OCI-LY7 (cell line): ENCODE measurements around the gene TSPAN5. TPM values are rescaled to one million over a fixed set of nuclear protein-coding genes. Genes with fewer than 3 reads are reported as not detected.

Experiments
- BruUV-seq: library from RNA; stranded (reverse); fragments of 400-500 nt; replicated peaks from 2 replicates; lab custom pipeline; 2021; lab: Mats Ljungman, UMichigan
- CTCF ChIA-PET: fragments of 300-600 bp; sonication (Branson Sonifier 250); formaldehyde crosslinking; loops from one replicate; lab custom pipeline; 2022; ENCODE audit warnings: antibody characterized with exemption; ENCODE audit not compliant: unreplicated experiment; lab: Charles Lee
- POLR2A ChIA-PET: fragments of 300-600 bp; sonication (Branson Sonifier 250); formaldehyde crosslinking; loops from one replicate; lab custom pipeline; 2022; ENCODE audit warnings: antibody characterized with exemption; lab: Charles Lee
- DNase-seq: peaks from one replicate; pipeline ENCODE4 v3.0.0-alpha.2; 2015; ENCODE audit warnings: low spot score
- H2AFZ ChIP-seq: fragments of 200-600 bp; sonication (generic), shearing (Covaris generic); 2 replicates; pipeline ENCODE4 v1.6.1; 2014; ENCODE audit warnings: mild to moderate bottlenecking, antibody characterized with exemption, low read length, moderate library complexity
- H3K27ac ChIP-seq: fragments of 200-600 bp; sonication (generic); 2 replicates; pipeline ENCODE4 v1.5.1; 2014; ENCODE audit warnings: mixed run types, low read depth, mild to moderate bottlenecking, moderate library complexity, low read length, inconsistent platforms; ENCODE audit not compliant: poor library complexity, severe bottlenecking
- H3K36me3 ChIP-seq: fragments of 200-600 bp; sonication (generic); 2 replicates; pipeline ENCODE4 v1.6.1; 2014; ENCODE audit warnings: mild to moderate bottlenecking, antibody characterized with exemption, low read length, moderate library complexity, mixed read lengths; ENCODE audit not compliant: insufficient read depth
- H3K4me1 ChIP-seq: fragments of 200-600 bp; sonication (generic); 2 replicates; pipeline ENCODE4 v1.5.1; 2014; ENCODE audit warnings: mild to moderate bottlenecking, low read length; ENCODE audit not compliant: insufficient read depth, poor library complexity, severe bottlenecking
- H3K4me2 ChIP-seq: fragments of 200-600 bp; sonication (generic); 2 replicates; pipeline ENCODE4 v1.6.1; 2014; ENCODE audit warnings: mild to moderate bottlenecking, low read length
- H3K4me3 ChIP-seq: fragments of 200-600 bp; sonication (generic); 2 replicates; pipeline ENCODE4 v1.5.1; 2014; ENCODE audit warnings: mild to moderate bottlenecking, low read depth, low read length; ENCODE audit not compliant: poor library complexity, severe bottlenecking
- H3K79me2 ChIP-seq: fragments of 200-600 bp; sonication (generic); 2 replicates; pipeline ENCODE4 v1.6.1; 2016; ENCODE audit warnings: low read depth, mild to moderate bottlenecking, low read length, moderate library complexity, mixed read lengths; ENCODE audit not compliant: insufficient read depth
- H3K9me2 ChIP-seq: fragments of 200-600 bp; sonication (generic); 2 replicates; pipeline ENCODE4 v1.6.1; 2016; ENCODE audit warnings: mild to moderate bottlenecking, low read length, mixed read lengths; ENCODE audit not compliant: insufficient read depth
- H3K9me3 ChIP-seq: fragments of 200-600 bp; sonication (generic); 2 replicates; pipeline ENCODE4 v1.6.1; 2014; ENCODE audit warnings: mild to moderate bottlenecking, mixed run types, low read length, mixed read lengths
- H4K20me1 ChIP-seq: fragments of 200-600 bp; sonication (generic); 2 replicates; pipeline ENCODE4 v1.6.1; 2014; ENCODE audit warnings: mild to moderate bottlenecking, antibody characterized with exemption, low read length, moderate library complexity, mixed read lengths; ENCODE audit not compliant: insufficient read depth
- CTCF ChIP-seq: fragments of 200-600 bp; sonication (generic); conservative IDR thresholded peaks from 2 replicates; pipeline ENCODE4 v1.5.1; 2014; ENCODE audit warnings: mild to moderate bottlenecking, antibody characterized with exemption, low read length, moderate library complexity, mixed read lengths
- EZH2phosphoT487 ChIP-seq: fragments of 200-600 bp; sonication (generic); IDR thresholded peaks from 2 replicates; pipeline ENCODE4 v1.6.1; 2018; ENCODE audit warnings: low read depth, borderline replicate concordance, mild to moderate bottlenecking, mixed run types, antibody characterized with exemption, low read length, moderate library complexity, mixed read lengths
- intact Hi-C: fragments of 100-400 bp; cut with micrococcal nuclease; formaldehyde crosslinking; loops from one replicate; pipeline ENCODE4 v1.10.0; 2022; ENCODE audit not compliant: unreplicated experiment
- total RNA-seq, 2 experiments: library from RNA; depleted of rRNA in 1 of 2; stranded (reverse); fragments of >200 nt in 1 of 2; shearing (Covaris generic) in 1 of 2; gene quantifications; 2 replicates each; pipeline ENCODE4 v1.2.3, GENCODE V29; 2014 to 2022

Gene TSPAN5
- total RNA-seq, 2 experiments from 2014 or later, result not detected

DNA sequence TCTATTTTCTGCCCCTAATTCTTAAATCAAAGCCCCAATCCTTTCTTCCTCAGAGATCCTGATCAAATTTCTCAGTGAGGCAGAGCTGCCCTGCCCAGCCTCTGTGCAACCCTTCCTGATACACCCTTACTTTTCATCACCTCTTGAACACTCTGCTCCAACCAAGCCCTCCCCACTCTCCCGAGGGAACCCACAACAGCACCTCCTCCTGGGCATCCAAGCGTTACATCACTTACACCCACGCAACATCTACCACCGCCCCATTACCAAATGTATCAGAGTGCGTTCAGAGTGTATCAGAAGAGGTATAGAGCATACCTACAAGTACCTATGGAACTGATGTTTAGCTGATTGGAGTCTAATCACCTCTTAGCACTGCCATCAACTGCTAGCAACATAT lies 210.8 kb downstream of the TSPAN5 start:
- Histone ChIP-seq H4K20me1 (no peaks in the 10 kb centered on the region), H3K4me3 (no peak overlapping the region), H2AFZ (no peak overlapping the region), H3K9me3 (no peaks in the 10 kb centered on the region), H3K79me2 (no peaks in the 10 kb centered on the region), H3K36me3 (peaks cover 14% of the 10 kb centered on the region; the same call in 1 of the 2 replicates), H3K4me1 (peaks cover 29% of the 10 kb centered on the region), H3K9me2 (no peaks in the 10 kb centered on the region), H3K27ac (peak overlapping the region; percentile 41), H3K4me2 (peak overlapping the region; percentile 59)
- DNase-seq, result no peak
- intact Hi-C loops, result loop anchor here (2.0 to 5.0 kb wide), 3 partner anchors 187 to 1500 kb away; partner anchors contain the start of genes DNAJB14, RAP1GDS1 and STPG2
- POLR2A ChIA-PET, result no interaction called here
- TF ChIP-seq EZH2phosphoT487 (no peak), CTCF (no peak)
- CTCF ChIA-PET, result no interaction called here
- no TSS peak for BruUV-seq

DNA sequence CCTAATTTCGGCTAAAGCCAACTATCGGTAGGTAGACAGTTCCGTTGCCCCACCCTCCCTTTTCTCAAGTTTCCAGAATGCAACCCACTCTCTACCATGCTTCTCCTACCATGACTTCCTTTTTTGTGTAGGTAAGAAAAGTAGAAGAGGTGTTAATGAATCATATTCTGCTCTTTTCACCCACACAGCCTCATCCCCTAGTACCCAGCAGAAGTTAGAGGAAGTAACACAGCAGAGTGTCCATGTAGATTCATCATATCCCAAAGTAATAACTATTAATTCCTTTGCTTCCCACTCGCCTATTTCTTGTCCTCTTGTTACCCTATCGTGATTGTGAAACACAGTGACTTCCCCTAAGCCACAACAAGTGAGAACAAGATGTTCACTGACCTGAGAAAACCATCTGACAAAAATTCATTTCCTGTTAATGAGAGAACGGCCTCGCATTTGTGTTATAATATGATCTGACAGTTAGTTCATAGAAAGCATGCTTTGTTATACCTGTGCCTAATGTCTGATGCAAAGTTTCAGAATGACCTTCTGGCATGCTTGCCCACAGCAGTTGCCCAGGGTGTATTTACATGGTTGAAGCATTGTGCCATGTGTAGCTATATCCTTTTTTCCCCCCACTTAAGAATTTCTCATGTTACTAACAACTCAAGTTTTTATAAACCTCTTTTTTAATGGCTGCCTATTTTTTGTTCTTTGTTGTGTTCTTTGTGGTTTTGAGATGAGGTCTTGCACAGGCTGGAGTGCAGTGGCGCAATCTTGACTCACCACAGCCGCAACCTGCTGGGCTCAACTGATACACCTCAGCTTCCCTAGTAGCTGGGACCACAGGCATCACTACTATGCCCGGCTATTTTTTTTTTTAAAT lies 211.7 kb downstream of the TSPAN5 start:
- H3K27ac ChIP-seq, result peak overlapping the region; percentile 41
- peaks cover 29% of the 10 kb centered on the region for H3K4me1 ChIP-seq
- no peaks in the 10 kb centered on the region for H4K20me1 ChIP-seq
- H3K9me3 ChIP-seq, result no peaks in the 10 kb centered on the region
- H3K36me3 ChIP-seq, result peaks cover 23% of the 10 kb centered on the region
- no peaks in the 10 kb centered on the region for H3K79me2 ChIP-seq
- intact Hi-C loops, result loop anchor here (2.0 to 5.0 kb wide), 3 partner anchors 186 to 1501 kb away; partner anchors contain the start of genes DNAJB14, RAP1GDS1 and STPG2
- H2AFZ ChIP-seq, result no peak overlapping the region
- ChIA-PET CTCF (no interaction called here), POLR2A (interaction anchor here (0.7 kb wide), 1 partner anchor 322 kb away, joined by 3 read pairs; no protein-coding TSS in a partner anchor)
- BruUV-seq, result no TSS peak
- no peaks in the 10 kb centered on the region for H3K9me2 ChIP-seq
- no peak for TF ChIP-seq EZH2phosphoT487
- peak overlapping the region; percentile 59 for H3K4me2 ChIP-seq
- H3K4me3 ChIP-seq, result peak overlapping the region; percentile 0
- DNase-seq, result peak; percentile 65

DNA sequence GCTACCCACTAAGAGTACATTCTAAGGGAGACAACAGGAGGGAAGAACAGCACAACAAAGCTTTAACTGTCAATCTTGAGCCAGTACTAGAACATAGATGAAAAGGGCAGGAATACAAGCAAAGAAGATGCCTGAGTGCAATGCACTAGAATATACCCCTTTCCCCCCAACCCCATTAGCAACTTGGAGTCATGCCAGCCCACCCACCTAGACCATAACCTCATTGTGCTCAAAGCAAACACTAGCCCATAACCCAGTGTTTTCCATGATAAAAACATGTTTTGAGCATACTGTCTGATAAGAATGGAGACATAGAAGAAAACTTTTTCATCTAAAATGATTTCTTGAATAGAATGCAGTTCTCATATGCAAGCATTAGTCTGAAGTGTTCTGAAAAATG lies 214.0 kb downstream of the TSPAN5 start:
- Histone ChIP-seq H3K79me2 (no peaks in the 10 kb centered on the region), H3K4me3 (no peak overlapping the region), H2AFZ (no peak overlapping the region), H4K20me1 (no peaks in the 10 kb centered on the region), H3K36me3 (peaks cover 39% of the 10 kb centered on the region), H3K9me3 (no peaks in the 10 kb centered on the region), H3K4me2 (no peak overlapping the region), H3K4me1 (peaks cover 29% of the 10 kb centered on the region), H3K9me2 (no peaks in the 10 kb centered on the region), H3K27ac (no peak overlapping the region)
- ChIA-PET POLR2A (no interaction called here), CTCF (no interaction called here)
- no TSS peak for BruUV-seq
- no peak for TF ChIP-seq CTCF
- TF ChIP-seq EZH2phosphoT487, result no peak
- DNase-seq, result no peak
- intact Hi-C loops, result no loop called here
